H1 (cell line): Measurements from ENCODE around the gene PITPNB. TPM values are rescaled to one million over a fixed set of nuclear protein-coding genes. Genes with fewer than 3 reads are reported as not detected.

Source experiments
- CTCF ChIA-PET: fragments of 300-600 bp; sonication (Branson Sonifier 250); formaldehyde crosslinking; loops from one replicate; lab custom pipeline; 2021; ENCODE audit not compliant: partially characterized antibody; lab: Charles Lee
- POLR2A ChIA-PET: fragments of 300-600 bp; sonication (Branson Sonifier 250); formaldehyde crosslinking; loops from one replicate; lab custom pipeline; 2021; ENCODE audit warnings: inconsistent platforms; ENCODE audit not compliant: partially characterized antibody; lab: Charles Lee
- DNase-seq, 2 experiments: peaks; one replicate each; pipeline versions ENCODE4 v3.0.0 to v3.0.0-alpha.2; 2010 to 2022; ENCODE audit warnings: low spot score in 2 of 2, low read depth in 1 of 2, mixed read lengths in 1 of 2
- FAIRE-seq: peaks from 2 replicates; lab custom pipeline; 2011; peaks lifted over from hg19 to GRCh38; lab: Jason Lieb, UNC
- H2AFZ ChIP-seq: 2 replicates; pipeline ENCODE4 v1.8.1; 2012; ENCODE audit warnings: low read length, inconsistent platforms
- H2AK5ac ChIP-seq: 2 replicates; pipeline ENCODE4 v1.6.1; 2013; ENCODE audit warnings: low read depth, low read length
- H2BK120ac ChIP-seq: replicated peaks from 2 replicates; pipeline ENCODE3; 2013; ENCODE audit warnings: low read depth, low read length, inconsistent platforms
- H2BK12ac ChIP-seq: 2 replicates; pipeline ENCODE4 v1.6.1; 2013; ENCODE audit warnings: low read depth, low read length
- H2BK15ac ChIP-seq: 2 replicates; pipeline ENCODE4 v1.6.1; 2013; ENCODE audit warnings: low read length
- H2BK20ac ChIP-seq: 2 replicates; pipeline ENCODE4 v1.6.1; 2013; ENCODE audit warnings: low read length
- H2BK5ac ChIP-seq: 2 replicates; pipeline ENCODE4 v1.6.1; 2013; ENCODE audit warnings: low read depth, low read length
- H3K14ac ChIP-seq: 2 replicates; pipeline ENCODE4 v1.6.1; 2013; ENCODE audit warnings: inconsistent platforms; ENCODE audit not compliant: insufficient read length
- H3K18ac ChIP-seq: 2 replicates; pipeline ENCODE4 v1.6.1; 2013; ENCODE audit warnings: low read length; ENCODE audit errors: extremely low read depth
- H3K23ac ChIP-seq: 2 replicates; pipeline ENCODE4 v1.6.1; 2013; ENCODE audit warnings: inconsistent platforms; ENCODE audit not compliant: insufficient read length
- H3K23me2 ChIP-seq: 2 replicates; pipeline ENCODE4 v1.6.1; 2013; ENCODE audit warnings: low read depth, low read length
- H3K27ac ChIP-seq: 2 replicates; pipeline ENCODE4 v1.6.1; 2011; ENCODE audit warnings: low read depth, low read length, inconsistent platforms
- H3K27me3 ChIP-seq, 4 experiments: replicated peaks in 1 of 4; 1 replicate in 1 of 4; 2 replicates in 3 of 4; pipeline versions ENCODE4 v1.6.1 to v1.8.1; 2011 to 2013; ENCODE audit warnings: low read length in 3 of 4, mild to moderate bottlenecking in 3 of 4, inconsistent platforms in 2 of 4, mixed read lengths in 2 of 4, moderate library complexity in 1 of 4; ENCODE audit not compliant: control insufficient read depth in 3 of 4, insufficient read depth in 3 of 4; ENCODE audit errors: extremely low read depth in 1 of 4
- H3K36me3 ChIP-seq, 4 experiments: 2 replicates each; pipeline versions ENCODE4 v1.6.1 to v1.8.1; 2011 to 2013; ENCODE audit warnings: mild to moderate bottlenecking in 4 of 4, low read length in 3 of 4, moderate library complexity in 2 of 4, control low read depth in 1 of 4, inconsistent platforms in 1 of 4; ENCODE audit not compliant: insufficient read depth in 4 of 4, control insufficient read depth in 2 of 4
- H3K4ac ChIP-seq: replicated peaks from 2 replicates; pipeline ENCODE3; 2013; ENCODE audit warnings: low read length, low read depth, mixed read lengths, inconsistent platforms; ENCODE audit not compliant: insufficient read length
- H3K4me1 ChIP-seq, 4 experiments: replicated peaks in 1 of 4; 1 replicate in 1 of 4; 2 replicates in 3 of 4; pipeline versions ENCODE4 v1.6.1 to v1.8.1; 2011 to 2013; ENCODE audit warnings: low read length in 3 of 4, inconsistent platforms in 2 of 4, mixed read lengths in 1 of 4; ENCODE audit not compliant: insufficient read depth in 4 of 4, control insufficient read depth in 3 of 4
- H3K4me2 ChIP-seq, 2 experiments: 2 replicates each; pipeline versions ENCODE4 v1.6.1 to v1.8.1; 2011 to 2013; ENCODE audit warnings: low read depth in 2 of 2, low read length in 2 of 2, control low read depth in 1 of 2, inconsistent platforms in 1 of 2, mild to moderate bottlenecking in 1 of 2; ENCODE audit not compliant: insufficient read depth in 1 of 2
- H3K4me3 ChIP-seq, 4 experiments: fragments of 200-600, 300-600 bp in 1 of 4; sonication (generic), shearing (Covaris generic), sonication (Bioruptor Twin) in 1 of 4; 2 replicates each; pipeline versions ENCODE4 v1.5.1 to v1.8.1; 2011 to 2016; ENCODE audit warnings: low read length in 4 of 4, low read depth in 3 of 4, control low read depth in 2 of 4, inconsistent platforms in 2 of 4, mild to moderate bottlenecking in 2 of 4, mixed read lengths in 1 of 4, moderate library complexity in 1 of 4; ENCODE audit not compliant: insufficient read depth in 2 of 4; ENCODE audit errors: extremely low read depth in 1 of 4
- H3K56ac ChIP-seq: replicated peaks from 2 replicates; pipeline ENCODE3; 2013; ENCODE audit warnings: low read depth, mild to moderate bottlenecking, mixed read lengths, low read length, inconsistent platforms; ENCODE audit not compliant: insufficient read length
- H3K79me1 ChIP-seq: 2 replicates; pipeline ENCODE4 v1.6.1; 2013; ENCODE audit warnings: low read depth, low read length, control low read depth
- H3K79me2 ChIP-seq, 2 experiments: 2 replicates each; pipeline versions ENCODE4 v1.6.1 to v1.8.1; 2012 to 2013; ENCODE audit warnings: low read length in 2 of 2, mild to moderate bottlenecking in 2 of 2, inconsistent platforms in 1 of 2; ENCODE audit not compliant: insufficient read depth in 2 of 2, control insufficient read depth in 1 of 2
- H3K9ac ChIP-seq, 4 experiments: replicated peaks in 1 of 4; 1 replicate in 1 of 4; 2 replicates in 3 of 4; pipeline versions ENCODE4 v1.6.1 to v1.8.1; 2011 to 2013; ENCODE audit warnings: low read depth in 3 of 4, low read length in 3 of 4, control low read depth in 2 of 4, mild to moderate bottlenecking in 2 of 4, moderate library complexity in 2 of 4, inconsistent platforms in 1 of 4; ENCODE audit errors: extremely low read depth in 1 of 4
- H3K9me3 ChIP-seq, 2 experiments: 2 replicates each; pipeline versions ENCODE4 v1.6.1 to v1.8.1; 2012 to 2013; ENCODE audit warnings: mild to moderate bottlenecking in 2 of 2, moderate library complexity in 2 of 2, control low read depth in 1 of 2, inconsistent platforms in 1 of 2, low read depth in 1 of 2, low read length in 1 of 2, mixed read lengths in 1 of 2; ENCODE audit not compliant: insufficient read depth in 2 of 2
- H4K20me1 ChIP-seq, 2 experiments: replicated peaks in 1 of 2; 2 replicates each; pipeline versions ENCODE3 to v1.8.1; 2011 to 2013; ENCODE audit warnings: inconsistent platforms in 2 of 2, low read length in 2 of 2, mild to moderate bottlenecking in 1 of 2; ENCODE audit not compliant: insufficient read depth in 2 of 2, control insufficient read depth in 1 of 2
- H4K5ac ChIP-seq: 2 replicates; pipeline ENCODE4 v1.6.1; 2013; ENCODE audit warnings: low read length, low read depth, mixed read lengths, inconsistent platforms; ENCODE audit not compliant: insufficient read length
- H4K8ac ChIP-seq: 2 replicates; pipeline ENCODE4 v1.8.0; 2013; ENCODE audit warnings: mild to moderate bottlenecking, moderate library complexity, low read length, inconsistent platforms; ENCODE audit not compliant: insufficient read depth; ENCODE audit errors: extremely low read depth
- H4K91ac ChIP-seq: replicated peaks from 2 replicates; pipeline ENCODE3; 2013; ENCODE audit warnings: low read length, mixed read lengths, inconsistent platforms; ENCODE audit not compliant: insufficient read length
- EGR1 ChIP-seq: IDR thresholded peaks from 2 replicates; pipeline ENCODE4 v1.6.1; 2011; ENCODE audit warnings: low read depth, low read length, borderline replicate concordance
- POLR2AphosphoS5 ChIP-seq: IDR thresholded peaks from 2 replicates; pipeline ENCODE4 v1.6.1; 2011; ENCODE audit warnings: low read depth, low read length
- RFX5 ChIP-seq: IDR thresholded peaks from 2 replicates; pipeline ENCODE4 v1.6.1; 2011; ENCODE audit warnings: low read depth, low read length, improper control_type of control experiment, borderline replicate concordance
- RNF2 ChIP-seq: fragments of 200-900, 300-1000 bp; sonication (generic); IDR thresholded peaks from 2 replicates; pipeline ENCODE4 v1.7.1; 2016; ENCODE audit warnings: borderline replicate concordance, low read depth, mild to moderate bottlenecking, antibody characterized with exemption, low read length; ENCODE audit not compliant: poor library complexity, severe bottlenecking; ENCODE audit errors: missing control alignments
- SIN3A ChIP-seq, 2 experiments: IDR thresholded peaks in 1 of 2; conservative IDR thresholded peaks in 1 of 2; 2 replicates each; pipeline ENCODE4 v1.6.1; 2011 to 2012; ENCODE audit warnings: low read length in 2 of 2, improper control_type of control experiment in 1 of 2, low read depth in 1 of 2, mild to moderate bottlenecking in 1 of 2
- TAF7 ChIP-seq: optimal IDR thresholded peaks from 2 replicates; pipeline ENCODE3; 2011; ENCODE audit warnings: low read depth, mild to moderate bottlenecking, inconsistent platforms, low read length, moderate library complexity, borderline replicate concordance
- TEAD4 ChIP-seq: IDR thresholded peaks from 2 replicates; pipeline ENCODE4 v1.6.1; 2012; ENCODE audit warnings: low read depth, low read length, inconsistent platforms, mixed read lengths
- ZNF274 ChIP-seq: IDR thresholded peaks from 2 replicates; pipeline ENCODE4 v1.7.0; 2012; ENCODE audit warnings: low read length, borderline replicate concordance; ENCODE audit errors: extremely low read depth
- WGBS, 2 experiments: shearing (Covaris generic) in 1 of 2; methylation state at CpG; one replicate each; pipeline versions ENCODE4 v1.1.6 to v1.1.7; 2013 to 2015; ENCODE audit warnings: low lambda C conversion rate in 2 of 2, mixed read lengths in 2 of 2, inconsistent platforms in 1 of 2, low coverage in 1 of 2, missing lambda C conversion rate in 1 of 2; ENCODE audit not compliant: insufficient replicate concordance in 2 of 2, insufficient coverage in 1 of 2, insufficient read length in 1 of 2; ENCODE audit errors: extremely low coverage in 1 of 2, missing lambda C conversion rate in 1 of 2; 5-methylcytosine and 5-hydroxymethylcytosine counted together
- polyA plus RNA-seq, 7 experiments: library from polyadenylated mRNA; depleted of rRNA in 3 of 7; stranded (reverse) in 5 of 7; unstranded in 2 of 7; fragments of >200 nt in 5 of 7; fragments of 200-250 nt in 2 of 7; gene quantifications; 1 replicate in 5 of 7; 2 replicates in 1 of 7; 4 replicates in 1 of 7; pipeline versions ENCODE4 v1.2.1 to v1.2.3, GENCODE V29; 2011 to 2013; ENCODE audit warnings: missing spikeins in 2 of 7, mixed read lengths in 2 of 7
- total RNA-seq: library from RNA; stranded (reverse); fragmentation: NEBNext Ultra II Directional; extraction: Animal tissue kit (Norgen Biotek cat#: 25700); gene quantifications from 2 replicates; pipeline ENCODE4 v1.2.1, GENCODE V29; 2021

The PITPNB gene
- total and polyA plus RNA-seq, 2 of the 8 experiments (the other 6 are each of a cell fraction or from before 2014, with no cell fraction given): 24.6 to 89.3 TPM

- Histone ChIP-seq H3K4me1 (peaks cover 3 to 8% (median 6%) of the 10 kb centered on the region in 4 experiments), H3K18ac (no peak overlapping the region), H3K27ac (no peak overlapping the region), H3K9me3 (peaks cover 0 to 3% of the 10 kb centered on the region in 2 experiments; a peak in 1 of 4 replicates), H3K36me3 (no peaks in the 10 kb centered on the region), H3K79me2 (no peaks in the 10 kb centered on the region), H3K23ac (no peak overlapping the region), H2AFZ (no peak overlapping the region), H2BK15ac (no peak overlapping the region), H3K23me2 (no peaks in the 10 kb centered on the region), H4K5ac (no peak overlapping the region), H3K4ac (no peak overlapping the region), H2BK120ac (no peak overlapping the region)
- 94% methylated on average over 7 of the region's 7 CpGs; no CpG with 5 or more reads in 1 of the 2 experiments for WGBS, 2 experiments
- FAIRE-seq: no peak
- CTCF ChIA-PET: interaction anchor here (0.6 kb wide), 1 partner anchor 355 kb away, joined by 3 read pairs; no protein-coding TSS in a partner anchor
- no peak for TF ChIP-seq RNF2
- TF ChIP-seq POLR2AphosphoS5: no peak
- no peak for TF ChIP-seq ZNF274
- no peak for TF ChIP-seq TAF7
- no peak for TF ChIP-seq RFX5
- TF ChIP-seq TEAD4: no peak
- TF ChIP-seq EGR1: no peak
- TF ChIP-seq SIN3A (conservative IDR thresholded peaks at IDR 0.05 in 1 of 2, IDR thresholded peaks at IDR 0.05 in 1 of 2; ENCODE audit: low read depth in 1 of 2, low read length in 2 of 2): no peak
- TF ChIP-seq, all 59 proteins: peak for 0
- Histone ChIP-seq H2AK5ac (no peak overlapping the region), H4K91ac (no peak overlapping the region), H3K27me3 (0 out of 7 replicates have a peak, but pooled peaks cover 0 to 2% (median 0%) of the 10 kb centered on the region in 4 experiments), H3K9ac (no peak overlapping the region), H4K20me1 (no peaks in the 10 kb centered on the region), H3K4me3 (no peak overlapping the region), H3K79me1 (no peaks in the 10 kb centered on the region), H3K56ac (no peak overlapping the region), H2BK12ac (no peak overlapping the region), H2BK20ac (no peak overlapping the region), H4K8ac (no peak overlapping the region), H3K14ac (no peak overlapping the region), H2BK5ac (no peak overlapping the region), H3K4me2 (no peak overlapping the region)
- DNase-seq: no peak
- POLR2A ChIA-PET: interaction anchor here (0.6 kb wide), 1 partner anchor 20 kb away, joined by 4 read pairs; no protein-coding TSS in a partner anchor
These were observed 86.5 kb downstream of the PITPNB start for GRCh38 chr22:27832606-27833005.
